HepG2 (cell line): ENCODE measurements around the gene STX1B. TPM values are rescaled to one million over a fixed set of nuclear protein-coding genes. Genes with fewer than 3 reads are reported as not detected.

ENCODE experiments used
- HOXA7 ChIP-seq: sonication (generic); formaldehyde crosslinking; IDR thresholded peaks from 2 replicates; pipeline ENCODE4 v1.8.1; 2022; ENCODE audit warnings: mild to moderate bottlenecking, missing genetic modification reagents, moderate library complexity
- MBNL3 ChIP-seq: fragments of 250-450 bp; sonication (Bioruptor Pico); conservative IDR thresholded peaks from 2 replicates; pipeline ENCODE4 v1.8.0; 2022; ENCODE audit warnings: mild to moderate bottlenecking, inconsistent platforms
- MEF2D ChIP-seq: sonication (generic); formaldehyde crosslinking; IDR thresholded peaks from 2 replicates; pipeline ENCODE4 v1.5.1; 2020; ENCODE audit warnings: mild to moderate bottlenecking, missing genetic modification reagents
- MIER3 ChIP-seq: IDR thresholded peaks from 2 replicates; pipeline ENCODE4 v1.6.1; 2016; ENCODE audit warnings: missing compliant biosample characterization, borderline replicate concordance
- REXO4 ChIP-seq: sonication (generic); formaldehyde crosslinking; IDR thresholded peaks from 2 replicates; pipeline ENCODE4 v1.8.0; 2022; ENCODE audit warnings: missing genetic modification reagents, mild to moderate bottlenecking, borderline replicate concordance
- SIX4 ChIP-seq: sonication (generic); formaldehyde crosslinking; IDR thresholded peaks from 2 replicates; pipeline ENCODE4 v1.4.0; 2020; ENCODE audit warnings: missing genetic modification reagents
- TGIF2 ChIP-seq: IDR thresholded peaks from 2 replicates; pipeline ENCODE4 v1.6.1; 2016; ENCODE audit warnings: control low read depth, missing compliant biosample characterization
- TOE1 ChIP-seq: sonication (generic); formaldehyde crosslinking; IDR thresholded peaks from 2 replicates; pipeline ENCODE4 v1.4.0; 2020; ENCODE audit warnings: mild to moderate bottlenecking, missing genetic modification reagents
- ZMYM2 ChIP-seq: sonication (generic); formaldehyde crosslinking; IDR thresholded peaks from 2 replicates; pipeline ENCODE4 v1.8.0; 2022; ENCODE audit warnings: mild to moderate bottlenecking, missing genetic modification reagents
- ZNF572 ChIP-seq: sonication (generic); formaldehyde crosslinking; IDR thresholded peaks from 2 replicates; pipeline ENCODE4 v1.5.1; 2020; ENCODE audit warnings: mild to moderate bottlenecking, missing genetic modification reagents
- ZSCAN9 ChIP-seq: IDR thresholded peaks from 2 replicates; pipeline ENCODE4 v1.6.1; 2016; ENCODE audit warnings: borderline replicate concordance
- polyA plus RNA-seq, 8 experiments: library from polyadenylated mRNA; depleted of rRNA in 3 of 8; stranded (reverse) in 7 of 8; unstranded in 1 of 8; fragments of >200 nt; fragmentation: Illumina TruSeq in 4 of 8; extraction: Trizol in 4 of 8; gene quantifications; 2 replicates each; pipeline versions ENCODE4 v1.2.1 to v1.2.3, GENCODE V29; 2011 to 2016; ENCODE audit warnings: low read depth in 4 of 8, missing spikeins in 1 of 8, mixed read lengths in 1 of 8; ENCODE audit not compliant: insufficient read depth in 1 of 8
- total RNA-seq, 5 experiments: library from RNA; depleted of rRNA; stranded (reverse); fragments of >200 nt; fragmentation: Illumina TruSeq; extraction: Trizol; gene quantifications; 2 replicates each; pipeline ENCODE4 v1.2.3, GENCODE V29; 2016; ENCODE audit warnings: low read depth in 1 of 5
- TF ChIP-seq, protein P1 (sequence below): sonication (generic); formaldehyde crosslinking; IDR thresholded peaks from 2 replicates; pipeline ENCODE4 v1.4.0; 2020; ENCODE audit warnings: low read depth, mild to moderate bottlenecking, missing genetic modification reagents
- TF ChIP-seq, protein P2 (sequence below): sonication (generic); formaldehyde crosslinking; IDR thresholded peaks from 2 replicates; pipeline ENCODE4 v1.4.0; 2020; ENCODE audit warnings: missing genetic modification reagents
- TF ChIP-seq, protein P3 (sequence below): sonication (generic); formaldehyde crosslinking; IDR thresholded peaks from 2 replicates; pipeline ENCODE4 v1.4.0; 2020; ENCODE audit warnings: missing genetic modification reagents
- TF ChIP-seq, protein P4 (sequence below): sonication (generic); formaldehyde crosslinking; IDR thresholded peaks from 2 replicates; pipeline ENCODE4 v1.5.0; 2020; ENCODE audit warnings: missing genetic modification reagents
- TF ChIP-seq, protein P5 (sequence below): sonication (generic); formaldehyde crosslinking; IDR thresholded peaks from 2 replicates; pipeline ENCODE4 v1.4.0; 2020; ENCODE audit warnings: missing genetic modification reagents

STX1B gene
- total and polyA plus RNA-seq, 2 of the 13 experiments (the other 11 are each of a cell fraction or from before 2014, with no cell fraction given) = 2.1 to 3.0 TPM

DNA sequence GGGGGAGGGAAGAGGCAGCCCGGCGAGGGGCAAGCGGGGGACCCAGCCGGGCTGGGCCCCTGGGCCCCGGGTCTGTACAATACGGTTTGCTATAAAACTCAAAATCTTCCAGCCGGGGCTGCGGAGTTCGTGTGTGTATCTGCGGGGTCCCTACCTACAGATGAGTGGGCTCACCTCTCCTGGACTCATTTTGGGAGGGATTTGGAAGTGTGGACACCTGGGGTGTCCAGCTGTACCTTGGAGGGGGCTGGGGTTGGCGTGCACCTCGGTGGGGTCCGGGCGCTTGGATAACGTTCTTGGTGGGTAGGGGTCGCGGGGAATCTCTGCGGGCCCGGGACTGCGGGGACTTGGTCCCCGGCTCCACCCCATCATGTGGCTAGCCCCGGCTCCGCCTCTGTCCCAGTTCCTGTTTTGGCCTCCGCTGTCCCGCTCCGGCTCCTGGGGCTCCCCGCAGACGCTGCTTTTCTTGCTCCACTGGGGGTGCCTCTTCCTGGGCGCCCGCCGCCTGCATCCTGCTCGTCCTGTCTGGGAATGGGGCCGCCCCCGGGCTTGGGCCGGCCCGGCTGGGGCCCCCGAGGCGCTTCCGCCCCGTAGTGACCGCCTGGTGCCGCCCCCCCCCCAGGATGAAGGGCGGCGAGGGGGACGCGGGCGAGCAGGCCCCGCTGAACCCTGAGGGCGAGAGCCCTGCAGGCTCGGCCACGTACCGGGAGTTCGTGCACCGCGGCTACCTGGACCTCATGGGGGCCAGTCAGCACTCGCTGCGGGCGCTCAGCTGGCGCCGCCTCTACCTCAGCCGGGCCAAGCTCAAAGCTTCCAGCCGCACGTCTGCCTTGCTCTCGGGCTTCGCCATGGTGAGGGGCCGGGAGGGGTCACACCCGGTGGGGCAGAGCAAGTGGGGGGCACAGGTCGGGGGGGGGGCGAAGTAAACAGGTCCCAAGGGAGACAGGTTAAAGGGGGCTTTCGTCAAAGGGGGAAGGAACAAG lies 61.5 kb downstream of the STX1B start, which contains the start of gene ORAI3 (continued):
- no peak for TF ChIP-seq TOE1 (CRISPR knock-in tag)
- TF ChIP-seq, protein P1, sequence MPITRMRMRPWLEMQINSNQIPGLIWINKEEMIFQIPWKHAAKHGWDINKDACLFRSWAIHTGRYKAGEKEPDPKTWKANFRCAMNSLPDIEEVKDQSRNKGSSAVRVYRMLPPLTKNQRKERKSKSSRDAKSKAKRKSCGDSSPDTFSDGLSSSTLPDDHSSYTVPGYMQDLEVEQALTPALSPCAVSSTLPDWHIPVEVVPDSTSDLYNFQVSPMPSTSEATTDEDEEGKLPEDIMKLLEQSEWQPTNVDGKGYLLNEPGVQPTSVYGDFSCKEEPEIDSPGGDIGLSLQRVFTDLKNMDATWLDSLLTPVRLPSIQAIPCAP = no peak
- no peak for TF ChIP-seq MIER3 (CRISPR knock-in tag)
- TF ChIP-seq, protein P2, sequence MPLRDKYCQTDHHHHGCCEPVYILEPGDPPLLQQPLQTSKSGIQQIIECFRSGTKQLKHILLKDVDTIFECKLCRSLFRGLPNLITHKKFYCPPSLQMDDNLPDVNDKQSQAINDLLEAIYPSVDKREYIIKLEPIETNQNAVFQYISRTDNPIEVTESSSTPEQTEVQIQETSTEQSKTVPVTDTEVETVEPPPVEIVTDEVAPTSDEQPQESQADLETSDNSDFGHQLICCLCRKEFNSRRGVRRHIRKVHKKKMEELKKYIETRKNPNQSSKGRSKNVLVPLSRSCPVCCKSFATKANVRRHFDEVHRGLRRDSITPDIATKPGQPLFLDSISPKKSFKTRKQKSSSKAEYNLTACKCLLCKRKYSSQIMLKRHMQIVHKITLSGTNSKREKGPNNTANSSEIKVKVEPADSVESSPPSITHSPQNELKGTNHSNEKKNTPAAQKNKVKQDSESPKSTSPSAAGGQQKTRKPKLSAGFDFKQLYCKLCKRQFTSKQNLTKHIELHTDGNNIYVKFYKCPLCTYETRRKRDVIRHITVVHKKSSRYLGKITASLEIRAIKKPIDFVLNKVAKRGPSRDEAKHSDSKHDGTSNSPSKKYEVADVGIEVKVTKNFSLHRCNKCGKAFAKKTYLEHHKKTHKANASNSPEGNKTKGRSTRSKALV = 0 out of 2 replicates have a peak, but pooled peaks have one; percentile 6
- TF ChIP-seq TGIF2 (CRISPR knock-in tag) = no peak
- TF ChIP-seq, protein P3, sequence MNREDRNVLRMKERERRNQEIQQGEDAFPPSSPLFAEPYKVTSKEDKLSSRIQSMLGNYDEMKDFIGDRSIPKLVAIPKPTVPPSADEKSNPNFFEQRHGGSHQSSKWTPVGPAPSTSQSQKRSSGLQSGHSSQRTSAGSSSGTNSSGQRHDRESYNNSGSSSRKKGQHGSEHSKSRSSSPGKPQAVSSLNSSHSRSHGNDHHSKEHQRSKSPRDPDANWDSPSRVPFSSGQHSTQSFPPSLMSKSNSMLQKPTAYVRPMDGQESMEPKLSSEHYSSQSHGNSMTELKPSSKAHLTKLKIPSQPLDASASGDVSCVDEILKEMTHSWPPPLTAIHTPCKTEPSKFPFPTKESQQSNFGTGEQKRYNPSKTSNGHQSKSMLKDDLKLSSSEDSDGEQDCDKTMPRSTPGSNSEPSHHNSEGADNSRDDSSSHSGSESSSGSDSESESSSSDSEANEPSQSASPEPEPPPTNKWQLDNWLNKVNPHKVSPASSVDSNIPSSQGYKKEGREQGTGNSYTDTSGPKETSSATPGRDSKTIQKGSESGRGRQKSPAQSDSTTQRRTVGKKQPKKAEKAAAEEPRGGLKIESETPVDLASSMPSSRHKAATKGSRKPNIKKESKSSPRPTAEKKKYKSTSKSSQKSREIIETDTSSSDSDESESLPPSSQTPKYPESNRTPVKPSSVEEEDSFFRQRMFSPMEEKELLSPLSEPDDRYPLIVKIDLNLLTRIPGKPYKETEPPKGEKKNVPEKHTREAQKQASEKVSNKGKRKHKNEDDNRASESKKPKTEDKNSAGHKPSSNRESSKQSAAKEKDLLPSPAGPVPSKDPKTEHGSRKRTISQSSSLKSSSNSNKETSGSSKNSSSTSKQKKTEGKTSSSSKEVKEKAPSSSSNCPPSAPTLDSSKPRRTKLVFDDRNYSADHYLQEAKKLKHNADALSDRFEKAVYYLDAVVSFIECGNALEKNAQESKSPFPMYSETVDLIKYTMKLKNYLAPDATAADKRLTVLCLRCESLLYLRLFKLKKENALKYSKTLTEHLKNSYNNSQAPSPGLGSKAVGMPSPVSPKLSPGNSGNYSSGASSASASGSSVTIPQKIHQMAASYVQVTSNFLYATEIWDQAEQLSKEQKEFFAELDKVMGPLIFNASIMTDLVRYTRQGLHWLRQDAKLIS (CRISPR knock-in tag) = no peak
- TF ChIP-seq, protein P4, sequence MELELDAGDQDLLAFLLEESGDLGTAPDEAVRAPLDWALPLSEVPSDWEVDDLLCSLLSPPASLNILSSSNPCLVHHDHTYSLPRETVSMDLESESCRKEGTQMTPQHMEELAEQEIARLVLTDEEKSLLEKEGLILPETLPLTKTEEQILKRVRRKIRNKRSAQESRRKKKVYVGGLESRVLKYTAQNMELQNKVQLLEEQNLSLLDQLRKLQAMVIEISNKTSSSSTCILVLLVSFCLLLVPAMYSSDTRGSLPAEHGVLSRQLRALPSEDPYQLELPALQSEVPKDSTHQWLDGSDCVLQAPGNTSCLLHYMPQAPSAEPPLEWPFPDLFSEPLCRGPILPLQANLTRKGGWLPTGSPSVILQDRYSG (CRISPR knock-in tag) = 0 out of 2 replicates have a peak, but pooled peaks have one; percentile 30
- no peak for TF ChIP-seq SIX4 (CRISPR knock-in tag)
- TF ChIP-seq, protein P5, sequence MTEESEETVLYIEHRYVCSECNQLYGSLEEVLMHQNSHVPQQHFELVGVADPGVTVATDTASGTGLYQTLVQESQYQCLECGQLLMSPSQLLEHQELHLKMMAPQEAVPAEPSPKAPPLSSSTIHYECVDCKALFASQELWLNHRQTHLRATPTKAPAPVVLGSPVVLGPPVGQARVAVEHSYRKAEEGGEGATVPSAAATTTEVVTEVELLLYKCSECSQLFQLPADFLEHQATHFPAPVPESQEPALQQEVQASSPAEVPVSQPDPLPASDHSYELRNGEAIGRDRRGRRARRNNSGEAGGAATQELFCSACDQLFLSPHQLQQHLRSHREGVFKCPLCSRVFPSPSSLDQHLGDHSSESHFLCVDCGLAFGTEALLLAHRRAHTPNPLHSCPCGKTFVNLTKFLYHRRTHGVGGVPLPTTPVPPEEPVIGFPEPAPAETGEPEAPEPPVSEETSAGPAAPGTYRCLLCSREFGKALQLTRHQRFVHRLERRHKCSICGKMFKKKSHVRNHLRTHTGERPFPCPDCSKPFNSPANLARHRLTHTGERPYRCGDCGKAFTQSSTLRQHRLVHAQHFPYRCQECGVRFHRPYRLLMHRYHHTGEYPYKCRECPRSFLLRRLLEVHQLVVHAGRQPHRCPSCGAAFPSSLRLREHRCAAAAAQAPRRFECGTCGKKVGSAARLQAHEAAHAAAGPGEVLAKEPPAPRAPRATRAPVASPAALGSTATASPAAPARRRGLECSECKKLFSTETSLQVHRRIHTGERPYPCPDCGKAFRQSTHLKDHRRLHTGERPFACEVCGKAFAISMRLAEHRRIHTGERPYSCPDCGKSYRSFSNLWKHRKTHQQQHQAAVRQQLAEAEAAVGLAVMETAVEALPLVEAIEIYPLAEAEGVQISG (CRISPR knock-in tag) = peak; percentile 73
- TF ChIP-seq MBNL3 (CRISPR knock-in tag) = no peak
- TF ChIP-seq HOXA7 (CRISPR knock-in tag) = no peak
- TF ChIP-seq ZSCAN9 = no peak
- TF ChIP-seq REXO4 = peak; percentile 58; the same call in 1 of the 2 replicates
- TF ChIP-seq ZNF572 = no peak
- TF ChIP-seq MEF2D (CRISPR knock-in tag) = peak; percentile 15; the same call in 1 of the 2 replicates
- TF ChIP-seq ZMYM2 (CRISPR knock-in tag) = no peak
